MCF 10A (cell line): Measurements from ENCODE around the gene ING3. TPM values are rescaled to one million over a fixed set of nuclear protein-coding genes. Genes with fewer than 3 reads are reported as not detected.

Experiments used
- BruUV-seq: library from RNA; stranded (reverse); fragments of 400-500 nt; replicated peaks from 2 replicates; lab custom pipeline; 2021; lab: Mats Ljungman, UMichigan
- CTCF ChIA-PET: fragments of 300-600 bp; sonication (Branson Sonifier 250); formaldehyde crosslinking; extraction: SDS; loops from one replicate; lab custom pipeline; 2021; ENCODE audit warnings: antibody characterized with exemption, inconsistent platforms; lab: Yijun Ruan, JAX
- POLR2A ChIA-PET: fragments of 300-600, 350-650 bp; sonication (Branson Sonifier 250); formaldehyde crosslinking; extraction: SDS; loops from one replicate; lab custom pipeline; 2020; ENCODE audit warnings: antibody characterized with exemption, inconsistent platforms; lab: Yijun Ruan, JAX
- DNase-seq: peaks from one replicate; pipeline ENCODE4 v3.0.0-alpha.2; 2018; ENCODE audit not compliant: unreplicated experiment
- H3K27ac Mint-ChIP-seq: one replicate; pipeline ENCODE4 v1.8.0; 2022; ENCODE audit warnings: mild to moderate bottlenecking, low read depth, mixed read lengths; ENCODE audit not compliant: unreplicated experiment
- H3K27me3 Mint-ChIP-seq: one replicate; pipeline ENCODE4 v1.8.0; 2022; ENCODE audit warnings: mixed read lengths; ENCODE audit not compliant: insufficient read depth, unreplicated experiment
- H3K36me3 Mint-ChIP-seq: one replicate; pipeline ENCODE4 v1.8.0; 2022; ENCODE audit warnings: mild to moderate bottlenecking, moderate library complexity, mixed read lengths; ENCODE audit not compliant: insufficient read depth, unreplicated experiment
- H3K4me1 Mint-ChIP-seq: one replicate; pipeline ENCODE4 v1.8.0; 2022; ENCODE audit warnings: mixed read lengths; ENCODE audit not compliant: insufficient read depth, unreplicated experiment
- H3K4me3 Mint-ChIP-seq: one replicate; pipeline ENCODE4 v1.8.0; 2022; ENCODE audit warnings: mild to moderate bottlenecking, moderate library complexity, mixed read lengths; ENCODE audit not compliant: unreplicated experiment
- H3K9me3 Mint-ChIP-seq: one replicate; pipeline ENCODE4 v1.8.0; 2022; ENCODE audit warnings: mixed read lengths; ENCODE audit not compliant: unreplicated experiment
- CTCF ChIP-seq: fragments of 200-600 bp; IDR thresholded peaks from one replicate; pipeline ENCODE4 v1.8.0; 2022; ENCODE audit warnings: antibody characterized with exemption, mild to moderate bottlenecking; ENCODE audit not compliant: unreplicated experiment
- intact Hi-C: fragments of 100-400 bp; cut with micrococcal nuclease; formaldehyde crosslinking; loops from 2 replicates; pipeline ENCODE4 v1.14.1; 2022
- total RNA-seq: library from RNA; stranded (reverse); gene quantifications from 2 replicates; pipeline ENCODE4 v1.2.3, GENCODE V29; 2022

Gene ING3
- total RNA-seq, 1 experiment from 2014 or later = 18.9 TPM

DNA sequence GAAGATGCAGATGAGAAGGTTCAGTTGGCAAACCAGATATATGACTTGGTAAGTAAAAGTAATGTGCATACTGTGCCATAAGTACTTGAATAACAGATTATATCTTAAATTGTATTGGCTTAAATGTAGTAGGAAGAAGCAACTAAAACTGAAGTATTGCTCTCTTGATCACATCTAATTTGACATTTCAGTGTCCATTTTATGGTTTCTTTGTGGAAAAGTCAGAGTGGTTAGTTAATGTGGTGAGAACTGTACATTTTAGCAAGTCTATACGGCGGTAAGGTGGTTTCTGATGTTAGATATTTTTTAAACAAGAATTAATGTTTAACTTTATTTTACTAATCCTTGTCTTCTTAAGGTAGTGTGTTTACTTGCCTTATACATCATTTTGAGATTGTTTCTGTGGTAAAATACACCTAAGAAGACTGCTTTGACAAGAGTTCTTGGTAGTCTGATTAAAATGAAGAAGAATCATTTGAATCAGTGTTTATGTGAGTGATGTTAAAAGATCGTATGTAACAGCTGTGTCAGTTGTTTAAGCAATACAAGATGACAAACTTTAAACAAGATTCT lies 5.1 kb downstream of the ING3 start:
- intact Hi-C loops = no loop called here
- Mint-ChIP-seq H3K9me3 (no peaks in the 10 kb centered on the region), H3K36me3 (peaks cover 44% of the 10 kb centered on the region), H3K4me3 (no peak overlapping the region), H3K27me3 (no peaks in the 10 kb centered on the region), H3K4me1 (peaks cover 6% of the 10 kb centered on the region), H3K27ac (no peak overlapping the region)
- TF ChIP-seq CTCF = no peak
- ChIA-PET CTCF (no interaction called here), POLR2A (no interaction called here)
- no peak for DNase-seq
- BruUV-seq = no TSS peak

DNA sequence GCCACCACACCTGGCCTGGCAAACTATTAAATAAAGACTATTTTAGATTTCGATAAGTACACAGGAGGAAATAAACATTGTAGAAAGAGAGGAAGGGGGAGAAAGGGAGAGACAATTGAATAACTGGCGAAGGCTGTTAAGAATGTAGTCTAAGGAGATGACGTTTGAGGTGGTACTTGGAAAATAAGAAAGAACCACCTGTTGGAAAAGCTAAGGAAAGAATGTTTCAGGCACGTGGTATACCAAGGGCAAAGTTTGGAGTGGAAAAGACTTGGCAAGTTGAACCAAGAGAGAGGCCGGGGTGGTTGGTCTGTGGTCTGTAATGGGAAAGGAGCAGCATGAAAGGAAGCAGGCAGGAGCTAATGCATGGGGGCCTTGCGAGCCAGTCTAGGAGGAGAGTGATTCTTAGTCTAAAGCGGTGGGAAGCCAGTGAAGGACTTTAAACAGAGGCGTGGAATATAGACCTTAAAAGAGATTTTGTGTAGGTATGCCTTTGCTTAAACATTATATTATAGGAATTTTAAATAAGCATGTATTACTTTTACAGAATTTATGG lies 9.4 kb downstream of the ING3 start:
- ChIA-PET POLR2A (no interaction called here), CTCF (no interaction called here)
- Mint-ChIP-seq H3K9me3 (no peaks in the 10 kb centered on the region), H3K36me3 (peaks cover 30% of the 10 kb centered on the region), H3K4me3 (no peak overlapping the region), H3K27ac (no peak overlapping the region), H3K4me1 (peaks cover 6% of the 10 kb centered on the region), H3K27me3 (no peaks in the 10 kb centered on the region)
- no peak for DNase-seq
- BruUV-seq = no TSS peak
- intact Hi-C loops = no loop called here
- TF ChIP-seq CTCF = no peak

DNA sequence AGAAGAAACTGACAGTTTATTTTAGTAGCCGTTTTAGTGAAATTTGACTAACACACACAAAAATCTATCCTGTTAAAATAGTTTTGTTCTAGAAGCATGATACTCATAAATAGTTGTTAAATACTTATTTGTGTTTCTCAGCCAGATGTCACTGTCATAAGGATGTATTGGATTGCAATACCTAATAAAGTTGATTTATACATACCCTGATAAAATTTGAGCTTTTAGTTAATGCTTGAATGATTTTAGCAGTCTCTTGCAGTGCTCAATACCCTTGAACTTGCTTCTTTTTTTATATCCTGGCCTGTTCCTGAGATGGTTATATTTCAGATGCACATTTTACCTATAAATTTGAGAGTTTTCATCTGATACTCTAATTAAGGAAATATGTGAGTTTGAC lies 10.1 kb downstream of the ING3 start:
- Mint-ChIP-seq H3K4me1 (peaks cover 6% of the 10 kb centered on the region), H3K9me3 (no peaks in the 10 kb centered on the region), H3K27me3 (no peaks in the 10 kb centered on the region), H3K27ac (no peak overlapping the region), H3K4me3 (no peak overlapping the region), H3K36me3 (peaks cover 31% of the 10 kb centered on the region)
- ChIA-PET CTCF (no interaction called here), POLR2A (no interaction called here)
- BruUV-seq = no TSS peak
- intact Hi-C loops = no loop called here
- no peak for DNase-seq
- no peak for TF ChIP-seq CTCF

DNA sequence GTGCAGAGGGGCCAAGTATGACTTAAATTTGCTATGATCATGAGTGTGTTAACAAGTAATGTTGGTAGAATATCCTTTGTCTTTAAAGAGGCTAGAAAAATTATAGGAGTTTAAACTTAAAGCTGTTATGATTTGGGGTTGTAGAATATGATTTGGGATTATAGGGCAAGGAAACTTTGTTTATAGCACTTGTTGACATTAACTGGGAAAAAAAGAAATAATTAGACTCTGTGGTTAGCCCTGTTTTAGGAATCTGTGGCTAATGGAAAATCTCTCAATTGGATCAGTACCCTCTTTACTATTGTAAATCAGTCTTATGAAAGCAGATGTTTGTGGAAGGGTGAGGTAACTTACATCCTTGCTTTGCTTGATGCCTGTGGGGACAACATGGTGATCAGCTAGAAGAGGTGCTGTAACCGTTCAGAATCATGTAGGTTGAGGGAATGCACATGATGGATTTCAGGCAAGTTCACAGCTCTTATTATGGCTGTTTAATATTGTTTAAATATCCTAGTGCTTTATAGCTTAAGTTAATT lies 11.1 kb downstream of the ING3 start:
- Mint-ChIP-seq H3K27ac (no peak overlapping the region), H3K36me3 (peaks cover 24% of the 10 kb centered on the region), H3K4me3 (no peak overlapping the region), H3K27me3 (no peaks in the 10 kb centered on the region), H3K4me1 (peaks cover 6% of the 10 kb centered on the region), H3K9me3 (no peaks in the 10 kb centered on the region)
- intact Hi-C loops = no loop called here
- BruUV-seq = no TSS peak
- ChIA-PET CTCF (interaction anchor here (0.7 to 0.8 kb wide), 2 partner anchors 174 to 1027 kb away, joined by 3 read pairs; no protein-coding TSS in a partner anchor), POLR2A (no interaction called here)
- no peak for TF ChIP-seq CTCF
- no peak for DNase-seq
